Panc1 (cell line): ENCODE data around the gene STK39.

Source experiments
- CTCF ChIP-seq: fragments of 450-650 bp; IDR thresholded peaks from 2 replicates; pipeline ENCODE4 v1.5.1; 2017; ENCODE audit warnings: mild to moderate bottlenecking
- POLR2AphosphoS5 ChIP-seq: IDR thresholded peaks from 2 replicates; pipeline ENCODE4 v1.6.1; 2012; ENCODE audit warnings: mild to moderate bottlenecking, low read depth, low read length, moderate library complexity
- REST ChIP-seq, 2 experiments: IDR thresholded peaks; 2 replicates each; pipeline ENCODE4 v1.6.1; 2011 to 2012; ENCODE audit warnings: low read depth in 2 of 2, control low read depth in 1 of 2, low read length in 1 of 2, mild to moderate bottlenecking in 1 of 2, moderate library complexity in 1 of 2; ENCODE audit not compliant: insufficient read depth in 1 of 2
- SIN3A ChIP-seq: IDR thresholded peaks from 2 replicates; pipeline ENCODE4 v1.6.1; 2012; ENCODE audit warnings: low read depth, mild to moderate bottlenecking, low read length, moderate library complexity, borderline replicate concordance; ENCODE audit not compliant: insufficient read depth
- TCF7L2 ChIP-seq: IDR thresholded peaks from 2 replicates; pipeline ENCODE4 v1.6.1; 2011; ENCODE audit warnings: mild to moderate bottlenecking, low read depth, low read length, inconsistent platforms

GRCh38 chr2:168149986-168150385 is 97.4 kb downstream of the STK39 start:
- TF ChIP-seq CTCF (no peak), TCF7L2 (no peak), POLR2AphosphoS5 (no peak), SIN3A (no peak), REST (IDR thresholded peaks at IDR 0.05; ENCODE audit: insufficient read depth in 1 of 2, low read depth in 2 of 2, low read length in 1 of 2) (no peak)
